ENCODE results near the gene BIRC7. TPM values are rescaled to one million over a fixed set of nuclear protein-coding genes. Genes with fewer than 3 reads are reported as not detected.

BIRC7 gene
- total RNA-seq, 6 experiments from 2014 or later: not detected

DNA sequence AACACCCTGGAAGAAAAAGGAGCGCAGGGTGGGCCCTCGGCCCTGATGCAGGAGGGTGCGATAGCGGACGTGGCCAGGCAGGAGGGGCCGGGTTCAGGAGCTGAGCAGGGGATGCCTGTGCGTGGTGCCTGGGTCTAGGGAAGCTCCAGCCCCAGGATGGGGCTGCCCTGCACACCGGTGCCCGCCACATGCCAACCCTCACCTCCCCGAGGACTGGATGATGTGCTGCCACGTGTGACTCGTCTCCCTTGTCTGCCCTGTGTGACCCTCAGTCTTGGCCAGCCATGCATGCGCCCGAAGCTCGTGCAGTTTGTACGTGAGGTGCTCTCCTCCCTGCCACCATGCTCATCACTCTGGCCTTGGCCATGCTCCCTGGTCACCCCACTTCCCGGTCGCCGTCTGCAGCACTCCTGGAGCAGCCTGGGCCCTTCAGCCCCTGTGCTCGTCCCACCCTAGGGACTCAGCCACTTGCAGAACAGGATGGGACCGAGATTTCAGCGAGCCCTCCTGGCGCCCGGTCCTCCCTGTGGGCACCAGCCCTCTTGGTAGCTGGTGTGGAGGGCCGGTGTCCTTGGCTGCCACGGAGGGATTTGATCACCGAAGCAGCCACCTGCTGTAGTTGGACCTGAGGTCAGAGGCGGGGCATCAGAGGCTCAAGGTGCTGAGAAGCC, 53.0 kb downstream of the BIRC7 start:
- no peak for ATAC-seq

DNA sequence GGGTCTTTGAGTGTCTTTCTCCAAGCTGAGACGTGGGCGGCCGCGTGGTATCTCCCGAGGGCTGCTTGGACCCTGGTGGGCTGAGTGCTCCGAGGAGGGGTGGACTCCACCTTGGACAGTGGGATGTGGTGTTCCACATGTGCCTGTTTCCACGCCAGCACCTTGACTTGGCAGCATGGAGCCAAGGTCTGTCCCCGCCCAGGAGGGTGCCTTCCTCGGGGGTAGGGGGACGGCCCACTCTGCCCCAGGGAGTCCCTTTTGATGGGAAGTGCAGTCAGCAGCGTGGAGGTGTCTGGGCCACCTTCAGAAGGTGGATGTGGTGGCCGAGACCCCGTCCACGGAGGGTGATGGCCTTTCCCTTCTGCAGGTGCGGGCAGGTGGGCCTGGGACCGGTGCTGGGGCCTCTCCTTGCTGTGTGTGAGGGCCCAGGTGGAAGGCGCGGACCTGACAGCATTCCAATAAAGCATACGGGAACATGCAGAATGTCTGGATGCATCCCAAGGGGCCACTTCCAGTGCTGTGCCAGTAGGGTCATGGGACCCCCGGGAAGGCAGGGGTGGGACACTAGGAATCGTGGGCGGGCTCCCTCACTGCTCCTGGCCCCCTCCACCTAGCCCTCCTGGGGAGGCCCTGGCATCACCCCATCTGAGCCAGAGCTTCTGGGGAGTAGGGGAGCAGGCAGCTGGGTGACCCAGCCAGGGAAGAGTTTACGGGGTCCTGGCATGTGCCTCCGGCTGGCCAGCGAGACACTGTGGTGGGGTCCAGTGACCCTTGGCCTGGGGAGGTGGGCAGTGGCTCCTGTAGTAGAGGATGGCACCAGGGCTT, 53.8 kb downstream of the BIRC7 start:
- H3K4me1 ChIP-seq: no peaks in the 10 kb centered on the region
- no peak overlapping the region for H3K27ac ChIP-seq
- H3K27me3 ChIP-seq: no peaks in the 10 kb centered on the region
- no peak for ATAC-seq
- H3K4me3 ChIP-seq: no peak overlapping the region
- no peaks in the 10 kb centered on the region for H3K9me3 ChIP-seq
- intact Hi-C loops (cut with DNase I): no loop called here
- 85% methylated on average over 9 of the region's 25 CpGs for WGBS (ENCODE audit: insufficient coverage, low coverage, low lambda C conversion rate, missing lambda C conversion rate)
- H3K36me3 ChIP-seq: peaks cover 0 to 2% (median 0%) of the 10 kb centered on the region in 4 donors
- DNase-seq: no peak
- no peak for TF ChIP-seq POLR2A (IDR thresholded peaks at IDR 0.05)
- TF ChIP-seq, protein P1, sequence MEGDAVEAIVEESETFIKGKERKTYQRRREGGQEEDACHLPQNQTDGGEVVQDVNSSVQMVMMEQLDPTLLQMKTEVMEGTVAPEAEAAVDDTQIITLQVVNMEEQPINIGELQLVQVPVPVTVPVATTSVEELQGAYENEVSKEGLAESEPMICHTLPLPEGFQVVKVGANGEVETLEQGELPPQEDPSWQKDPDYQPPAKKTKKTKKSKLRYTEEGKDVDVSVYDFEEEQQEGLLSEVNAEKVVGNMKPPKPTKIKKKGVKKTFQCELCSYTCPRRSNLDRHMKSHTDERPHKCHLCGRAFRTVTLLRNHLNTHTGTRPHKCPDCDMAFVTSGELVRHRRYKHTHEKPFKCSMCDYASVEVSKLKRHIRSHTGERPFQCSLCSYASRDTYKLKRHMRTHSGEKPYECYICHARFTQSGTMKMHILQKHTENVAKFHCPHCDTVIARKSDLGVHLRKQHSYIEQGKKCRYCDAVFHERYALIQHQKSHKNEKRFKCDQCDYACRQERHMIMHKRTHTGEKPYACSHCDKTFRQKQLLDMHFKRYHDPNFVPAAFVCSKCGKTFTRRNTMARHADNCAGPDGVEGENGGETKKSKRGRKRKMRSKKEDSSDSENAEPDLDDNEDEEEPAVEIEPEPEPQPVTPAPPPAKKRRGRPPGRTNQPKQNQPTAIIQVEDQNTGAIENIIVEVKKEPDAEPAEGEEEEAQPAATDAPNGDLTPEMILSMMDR (IDR thresholded peaks at IDR 0.05): no peak

More for the DNA sequence above, 53.0 kb downstream of the BIRC7 start:
- no peak overlapping the region for H3K4me3 ChIP-seq
- intact Hi-C loops (cut with DNase I): no loop called here
- H3K36me3 ChIP-seq: peaks cover 0 to 2% (median 0%) of the 10 kb centered on the region in 4 donors
- whole genome bisulfite sequencing (ENCODE audit: insufficient coverage, low coverage, low lambda C conversion rate, missing lambda C conversion rate): 85% methylated on average over 5 of the region's 28 CpGs
- H3K9me3 ChIP-seq: no peaks in the 10 kb centered on the region
- no peak overlapping the region for H3K27ac ChIP-seq
- no peaks in the 10 kb centered on the region for H3K4me1 ChIP-seq
- H3K27me3 ChIP-seq: no peaks in the 10 kb centered on the region
- no peak for DNase-seq
- TF ChIP-seq, protein P1 (IDR thresholded peaks at IDR 0.05): no peak
- TF ChIP-seq POLR2A (IDR thresholded peaks at IDR 0.05): no peak

MicroRNAs encoded within 50 kb of the gene (microRNA counts, 767-probe panel; counts per million panel counts)
- 237 counts per million for microRNA hsa-miR-3196

Small RNAs within 50 kb of the gene (microRNA-seq; reads per million reads assigned to microRNA genes)
- gene MIR3196 (0 to 0.64 reads per million in 2 donors), gene MIR4326 (0.64 to 0.87 reads per million in 2 donors)

Small RNAs within 50 kb of the gene (small RNA-seq; reads per million reads assigned to genes)
- gene MIR3196 (0 reads per million in 2 experiments), gene MIR4326 (0 to 0.10 reads per million in 2 experiments)

Other genes starting within 250 kb of the BIRC7 start
- gene BHLHE23, start 228.9 kb upstream of the BIRC7 start, total RNA-seq: not detected
- gene YTHDF1, start 19.8 kb upstream of the BIRC7 start, total RNA-seq: 10 to 100 TPM; 16.4 to 23.6 (median 21.1) TPM
- gene NKAIN4, start 18.6 kb downstream of the BIRC7 start, total RNA-seq: not detected
- gene ARFGAP1, start 36.9 kb downstream of the BIRC7 start, total RNA-seq: 10 to 100 TPM; 17.4 to 42.8 (median 29.5) TPM
- gene COL20A1, start 57.3 kb downstream of the BIRC7 start, total RNA-seq: not detected
- 100 to 1,000 TPM in 1 of 6 experiments, 10 to 100 TPM in 3, 1 to 10 TPM in 2; 4.6 to 165 (median 26.8) TPM for gene CHRNA4, start 125.4 kb downstream of the BIRC7 start, total RNA-seq
- not detected for gene KCNQ2, start 236.8 kb downstream of the BIRC7 start, total RNA-seq

All from right lobe of liver (tissue), 6 donors.